CD4-positive, alpha-beta T cell (primary cell): ENCODE data around the gene NKIRAS2. TPM values are rescaled to one million over a fixed set of nuclear protein-coding genes. Genes with fewer than 3 reads are reported as not detected.
"Not testable (repeated sequence)": the region's sequence is repeated elsewhere in the genome, so short reads cannot be mapped to it uniquely, and the experiment has no call there.

ENCODE experiments used
- ATAC-seq: fragments of 200-7000 bp; cut with Tn5 transposase; one replicate; pipeline ENCODE4 v1.10.0; 2022; ENCODE audit warnings: mild to moderate bottlenecking; ENCODE audit not compliant: poor library complexity
- CTCF ChIA-PET: fragments of 350-600 bp; sonication (Branson Sonifier 250); formaldehyde crosslinking; loops from one replicate; lab custom pipeline; 2021; ENCODE audit warnings: antibody characterized with exemption, inconsistent platforms; lab: Charles Lee
- POLR2A ChIA-PET: fragments of 350-600 bp; sonication (Branson Sonifier 250); formaldehyde crosslinking; loops from one replicate; lab custom pipeline; 2021; ENCODE audit warnings: antibody characterized with exemption, inconsistent platforms; lab: Charles Lee
- DNase-seq, 14 experiments: peaks; one replicate each; pipeline ENCODE4 v3.0.0-alpha.2; 2013 to 2020; ENCODE audit warnings: mixed read lengths in 2 of 14
- H3K27ac ChIP-seq, 2 donors: one replicate each; pipeline versions ENCODE4 v1.5.1 to v1.7.0; 2013; ENCODE audit warnings: low read length in 2 of 2, low read depth in 1 of 2, mild to moderate bottlenecking in 1 of 2
- H3K27me3 ChIP-seq, 2 experiments: 1 replicate in 1 of 2; 2 replicates in 1 of 2; pipeline versions ENCODE4 v1.6.1 to v1.7.0; 2013; ENCODE audit warnings: low read length in 2 of 2, control low read depth in 1 of 2, mild to moderate bottlenecking in 1 of 2, moderate library complexity in 1 of 2; ENCODE audit not compliant: insufficient read depth in 2 of 2, control insufficient read depth in 1 of 2
- H3K36me3 ChIP-seq: one replicate; pipeline ENCODE4 v1.6.1; 2013; ENCODE audit warnings: low read length, control low read depth; ENCODE audit not compliant: insufficient read depth
- H3K4me1 ChIP-seq: one replicate; pipeline ENCODE4 v1.6.1; 2013; ENCODE audit warnings: low read length, control low read depth; ENCODE audit not compliant: insufficient read depth
- H3K4me3 ChIP-seq: one replicate; pipeline ENCODE4 v1.5.1; 2013; ENCODE audit warnings: mild to moderate bottlenecking, low read length, moderate library complexity
- H3K9me3 ChIP-seq, 2 experiments: 1 replicate in 1 of 2; 2 replicates in 1 of 2; pipeline versions ENCODE4 v1.6.1 to v1.7.0; 2013; ENCODE audit warnings: low read length in 2 of 2, mild to moderate bottlenecking in 2 of 2, control low read depth in 1 of 2, moderate library complexity in 1 of 2; ENCODE audit not compliant: control insufficient read depth in 1 of 2, insufficient read depth in 1 of 2
- H3K27ac Mint-ChIP-seq: one replicate; pipeline ENCODE4 v1.8.0; 2020; ENCODE audit warnings: mixed read lengths
- H3K27me3 Mint-ChIP-seq: one replicate; pipeline ENCODE4 v1.8.0; 2021; ENCODE audit warnings: mixed read lengths
- H3K36me3 Mint-ChIP-seq: one replicate; pipeline ENCODE4 v1.8.0; 2021; ENCODE audit warnings: low read depth, mixed read lengths
- H3K4me1 Mint-ChIP-seq: one replicate; pipeline ENCODE4 v1.8.0; 2021; ENCODE audit warnings: low read depth, mixed read lengths
- H3K4me3 Mint-ChIP-seq: one replicate; pipeline ENCODE4 v1.8.0; 2020; ENCODE audit warnings: mild to moderate bottlenecking, mixed read lengths
- H3K9me3 Mint-ChIP-seq: one replicate; pipeline ENCODE4 v1.8.0; 2020; ENCODE audit warnings: mixed read lengths
- intact Hi-C, 2 experiments: fragments of 100-400 bp; cut with DNase I in 1 of 2; cut with micrococcal nuclease in 1 of 2; formaldehyde crosslinking; loops; one replicate each; pipeline versions ENCODE4 v1.15.1 to v1.9.0; 2023 to 2025; cut with DNase I, micrococcal nuclease
- total RNA-seq, 174 experiments: library from RNA in 2 of 174; stranded (reverse) in 2 of 174; gene quantifications; one replicate each; pipeline ENCODE4 v1.2.3 and lab custom pipeline; 2021 to 2026
- TF ChIP-seq, protein P1 (sequence below): fragments of 200-600 bp; IDR thresholded peaks from one replicate; pipeline ENCODE4 v1.8.0; 2022; ENCODE audit warnings: antibody characterized with exemption, mild to moderate bottlenecking

NKIRAS2 gene
- total RNA-seq, 2 experiments from 2014 or later = 12.5 to 12.9 TPM

DNA sequence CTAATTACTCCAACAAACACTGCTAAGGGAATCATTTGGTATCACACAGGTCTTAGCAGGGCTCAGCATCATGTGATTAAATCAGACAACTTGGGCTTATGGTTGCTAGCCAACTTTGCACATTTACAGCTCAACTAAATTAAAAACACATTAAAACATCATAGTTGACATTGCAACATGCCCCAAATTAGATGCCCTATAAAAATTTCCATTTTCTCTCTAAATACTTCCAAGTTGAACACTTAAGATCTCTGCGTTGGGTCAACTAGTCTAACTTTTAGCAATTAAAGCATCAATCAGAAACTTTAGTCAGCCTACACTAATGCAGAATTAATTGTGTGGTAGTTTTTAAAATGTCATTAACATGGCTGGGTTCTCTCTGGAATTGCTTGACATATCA is 14.7 kb upstream of the NKIRAS2 start:
- TF ChIP-seq, protein P1, sequence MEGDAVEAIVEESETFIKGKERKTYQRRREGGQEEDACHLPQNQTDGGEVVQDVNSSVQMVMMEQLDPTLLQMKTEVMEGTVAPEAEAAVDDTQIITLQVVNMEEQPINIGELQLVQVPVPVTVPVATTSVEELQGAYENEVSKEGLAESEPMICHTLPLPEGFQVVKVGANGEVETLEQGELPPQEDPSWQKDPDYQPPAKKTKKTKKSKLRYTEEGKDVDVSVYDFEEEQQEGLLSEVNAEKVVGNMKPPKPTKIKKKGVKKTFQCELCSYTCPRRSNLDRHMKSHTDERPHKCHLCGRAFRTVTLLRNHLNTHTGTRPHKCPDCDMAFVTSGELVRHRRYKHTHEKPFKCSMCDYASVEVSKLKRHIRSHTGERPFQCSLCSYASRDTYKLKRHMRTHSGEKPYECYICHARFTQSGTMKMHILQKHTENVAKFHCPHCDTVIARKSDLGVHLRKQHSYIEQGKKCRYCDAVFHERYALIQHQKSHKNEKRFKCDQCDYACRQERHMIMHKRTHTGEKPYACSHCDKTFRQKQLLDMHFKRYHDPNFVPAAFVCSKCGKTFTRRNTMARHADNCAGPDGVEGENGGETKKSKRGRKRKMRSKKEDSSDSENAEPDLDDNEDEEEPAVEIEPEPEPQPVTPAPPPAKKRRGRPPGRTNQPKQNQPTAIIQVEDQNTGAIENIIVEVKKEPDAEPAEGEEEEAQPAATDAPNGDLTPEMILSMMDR = no peak
- H3K27ac ChIP-seq = no peak overlapping the region
- H3K27ac Mint-ChIP-seq = peak overlapping the region; percentile 29
- no peaks in the 10 kb centered on the region for H3K27me3 ChIP-seq
- H3K36me3 ChIP-seq = peaks cover 45% of the 10 kb centered on the region
- DNase-seq (no peak), ATAC-seq (no peak)
- no peak overlapping the region for H3K4me3 ChIP-seq
- H3K36me3 Mint-ChIP-seq = peaks cover 58% of the 10 kb centered on the region
- peaks cover 29% of the 10 kb centered on the region for H3K4me1 Mint-ChIP-seq
- ChIA-PET POLR2A (interaction anchor here (1.9 kb wide), 1 partner anchor 12 kb away, joined by 8 read pairs; the partner anchor contains the start of gene DNAJC7), CTCF (interaction anchor here (0.9 kb wide), 1 partner anchor 9 kb away, joined by 3 read pairs; no protein-coding TSS in a partner anchor)
- H3K4me1 ChIP-seq = peaks cover 16% of the 10 kb centered on the region
- H3K9me3 ChIP-seq = no peaks in the 10 kb centered on the region
- no peaks in the 10 kb centered on the region for H3K9me3 Mint-ChIP-seq
- no peak overlapping the region for H3K4me3 Mint-ChIP-seq
- intact Hi-C loops = no loop called here
- H3K27me3 Mint-ChIP-seq = no peaks in the 10 kb centered on the region

DNA sequence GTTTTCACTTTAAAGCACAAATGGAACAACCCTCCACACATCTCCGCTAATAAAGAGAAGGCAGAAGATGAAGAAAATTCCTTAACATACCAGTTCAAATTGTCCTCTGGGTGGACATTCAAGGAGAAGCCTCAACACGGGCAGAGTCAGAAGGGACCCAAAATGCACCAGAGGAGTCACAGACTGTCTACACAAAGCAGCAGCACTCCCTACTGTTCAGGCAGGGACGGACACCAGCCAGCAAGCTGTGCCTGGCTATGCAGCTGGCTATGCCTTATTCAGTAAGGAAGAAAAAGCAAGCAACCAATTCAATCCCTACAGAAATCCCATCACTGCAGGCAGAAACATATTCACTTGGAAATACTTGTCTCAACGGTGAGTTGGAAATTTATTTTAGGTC is 10.7 kb upstream of the NKIRAS2 start:
- Mint-ChIP-seq H3K27ac (no peak overlapping the region), H3K36me3 (peaks cover 51% of the 10 kb centered on the region), H3K9me3 (no peaks in the 10 kb centered on the region), H3K27me3 (no peaks in the 10 kb centered on the region), H3K4me3 (no peak overlapping the region), H3K4me1 (peaks cover 61% of the 10 kb centered on the region)
- DNase-seq = no peak
- H3K27me3 ChIP-seq = no peaks in the 10 kb centered on the region
- H3K9me3 ChIP-seq = no peaks in the 10 kb centered on the region
- H3K4me1 ChIP-seq = peaks cover 39% of the 10 kb centered on the region
- H3K36me3 ChIP-seq = peaks cover 15% of the 10 kb centered on the region
- H3K27ac ChIP-seq = no peak overlapping the region
- intact Hi-C loops = no loop called here
- no peak for ATAC-seq
- TF ChIP-seq, protein P1 = no peak
- POLR2A ChIA-PET = interaction anchor here (1.2 kb wide), 1 partner anchor 9 kb away, joined by 5 read pairs; the partner anchor contains the start of gene DNAJC7
- no peak overlapping the region for H3K4me3 ChIP-seq
- CTCF ChIA-PET = no interaction called here

DNA sequence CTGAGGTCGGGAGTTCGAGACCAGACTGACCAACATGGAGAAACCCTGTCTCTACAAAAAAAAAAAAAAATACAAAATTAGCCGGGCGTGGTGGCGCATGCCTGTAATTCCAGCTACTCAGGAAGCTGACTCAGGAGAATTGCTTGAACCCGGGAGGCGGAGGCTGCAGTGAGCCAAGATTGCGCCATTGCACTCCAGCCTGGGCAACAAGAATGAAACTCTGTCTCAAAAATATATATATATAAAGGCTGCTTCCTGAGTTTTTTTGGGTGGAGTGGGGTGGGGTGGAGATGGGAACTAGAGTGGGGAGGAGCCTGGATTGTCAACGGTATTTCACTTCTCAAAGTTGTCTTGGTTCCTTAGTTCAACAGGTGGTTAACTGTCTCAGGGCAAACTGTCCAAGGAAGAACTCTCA is 9.6 kb upstream of the NKIRAS2 start:
- CTCF ChIA-PET = interaction anchor here (0.7 kb wide), 1 partner anchor 45 kb away, joined by 3 read pairs; no protein-coding TSS in a partner anchor
- H3K4me3 Mint-ChIP-seq, POLR2A ChIA-PET, H3K4me3 ChIP-seq, ATAC-seq, DNase-seq, H3K9me3 ChIP-seq, H3K27ac ChIP-seq, H3K27me3 Mint-ChIP-seq, intact Hi-C loops, H3K27me3 ChIP-seq, H3K9me3 Mint-ChIP-seq, H3K27ac Mint-ChIP-seq: not testable (repeated sequence)
- H3K36me3 ChIP-seq = peaks cover 15% of the 10 kb centered on the region
- peaks cover 44% of the 10 kb centered on the region for H3K36me3 Mint-ChIP-seq
- peaks cover 57% of the 10 kb centered on the region for H3K4me1 Mint-ChIP-seq
- H3K4me1 ChIP-seq = peaks cover 50% of the 10 kb centered on the region
